ENCODE data around the gene RHBDL3.

The RHBDL3 gene

GRCh38 chr17:32335687-32336086 lies 70.1 kb downstream of the RHBDL3 start:
- no peak for DNase-seq
- H3K27ac ChIP-seq (ENCODE audit: insufficient read depth, low read length, poor library complexity, severe bottlenecking): no peak overlapping the region

DNA sequence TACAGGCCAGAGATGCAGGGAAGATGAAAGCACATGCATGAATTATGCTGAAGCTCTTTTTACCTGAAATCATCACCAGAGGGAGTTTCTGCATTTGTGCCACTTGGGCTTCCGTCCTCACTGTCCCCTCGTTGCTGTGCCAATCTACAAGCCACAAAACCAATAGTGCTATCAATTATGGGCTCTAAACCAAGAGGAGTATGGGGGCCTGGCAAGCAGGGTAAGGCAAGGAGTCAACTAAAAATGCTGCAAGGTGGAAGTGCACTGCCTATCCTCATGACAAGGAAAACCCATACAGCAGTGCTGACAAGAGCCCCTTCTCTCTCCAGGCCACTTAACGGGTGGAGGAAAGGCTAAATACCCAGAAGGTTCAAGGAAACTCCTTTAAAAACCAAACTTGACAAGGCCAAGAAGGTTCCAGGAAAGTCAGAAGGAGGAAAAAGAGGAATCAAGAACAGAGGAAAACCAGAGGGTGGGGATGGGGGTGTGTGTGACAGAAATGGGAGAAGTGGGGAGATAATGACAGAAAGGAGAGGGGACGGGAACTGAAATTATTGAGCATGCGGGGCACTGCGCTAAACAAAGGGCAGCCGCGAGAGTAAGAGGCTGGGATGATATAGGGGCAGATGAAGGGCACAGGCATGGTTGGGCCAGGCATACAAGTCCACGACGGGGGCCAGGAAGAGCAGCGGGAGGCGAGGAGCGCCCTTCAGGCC lies 75.7 kb downstream of the RHBDL3 start:
- DNase-seq: peak; percentile 27 to 49 (median 34)
- H3K4me1 ChIP-seq (ENCODE audit: control insufficient read depth, insufficient read depth, low read length, poor library complexity, severe bottlenecking): peaks cover 6% of the 10 kb centered on the region
- H3K36me3 ChIP-seq (ENCODE audit: control insufficient read depth, insufficient read depth, low read length): peaks cover 25% of the 10 kb centered on the region
- H3K9me3 ChIP-seq (ENCODE audit: control insufficient read depth, low read length): no peaks in the 10 kb centered on the region
- H3K27me3 ChIP-seq (replicated peaks; ENCODE audit: control insufficient read depth, insufficient read depth, low read length, poor library complexity, severe bottlenecking): no peaks in the 10 kb centered on the region
- peak overlapping the region; percentile 70 for H3K4me3 ChIP-seq (ENCODE audit: insufficient read depth, low read depth, low read length, poor library complexity, severe bottlenecking)
- H3K27ac ChIP-seq (ENCODE audit: insufficient read depth, low read length, poor library complexity, severe bottlenecking): peak overlapping the region; percentile 70

More at GRCh38 chr17:32335687-32336086, 70.1 kb downstream of the RHBDL3 start:
- H3K4me3 ChIP-seq (ENCODE audit: insufficient read depth, low read depth, low read length, poor library complexity, severe bottlenecking): no peak overlapping the region
- peaks cover 2% of the 10 kb centered on the region for H3K4me1 ChIP-seq (ENCODE audit: control insufficient read depth, insufficient read depth, low read length, poor library complexity, severe bottlenecking)
- no peaks in the 10 kb centered on the region for H3K9me3 ChIP-seq (ENCODE audit: control insufficient read depth, low read length)
- H3K36me3 ChIP-seq (ENCODE audit: control insufficient read depth, insufficient read depth, low read length): peaks cover 39% of the 10 kb centered on the region
- no peaks in the 10 kb centered on the region for H3K27me3 ChIP-seq (replicated peaks; ENCODE audit: control insufficient read depth, insufficient read depth, low read length, poor library complexity, severe bottlenecking)

GRCh38 chr17:32341857-32342602 lies 76.4 kb downstream of the RHBDL3 start, which contains the start of gene C17orf75:
Gene C17orf75 (minus strand): TSS chr17:32342173. CDS start chr17:32342139, 34 bp downstream.
- Histone ChIP-seq H3K4me1 (ENCODE audit: control insufficient read depth, insufficient read depth, low read length, poor library complexity, severe bottlenecking) (peaks cover 6% of the 10 kb centered on the region), H3K27me3 (replicated peaks; ENCODE audit: control insufficient read depth, insufficient read depth, low read length, poor library complexity, severe bottlenecking) (no peaks in the 10 kb centered on the region), H3K9me3 (ENCODE audit: control insufficient read depth, low read length) (no peaks in the 10 kb centered on the region), H3K4me3 (ENCODE audit: insufficient read depth, low read depth, low read length, poor library complexity, severe bottlenecking) (peak within 1 kb of the TSS; percentile 70), H3K36me3 (ENCODE audit: control insufficient read depth, insufficient read depth, low read length) (peaks cover 20% of the 10 kb centered on the region), H3K27ac (ENCODE audit: insufficient read depth, low read length, poor library complexity, severe bottlenecking) (peak within 1 kb of the TSS; percentile 70)
- DNase-seq: peak; percentile 38 to 55 (median 47)

DNA sequence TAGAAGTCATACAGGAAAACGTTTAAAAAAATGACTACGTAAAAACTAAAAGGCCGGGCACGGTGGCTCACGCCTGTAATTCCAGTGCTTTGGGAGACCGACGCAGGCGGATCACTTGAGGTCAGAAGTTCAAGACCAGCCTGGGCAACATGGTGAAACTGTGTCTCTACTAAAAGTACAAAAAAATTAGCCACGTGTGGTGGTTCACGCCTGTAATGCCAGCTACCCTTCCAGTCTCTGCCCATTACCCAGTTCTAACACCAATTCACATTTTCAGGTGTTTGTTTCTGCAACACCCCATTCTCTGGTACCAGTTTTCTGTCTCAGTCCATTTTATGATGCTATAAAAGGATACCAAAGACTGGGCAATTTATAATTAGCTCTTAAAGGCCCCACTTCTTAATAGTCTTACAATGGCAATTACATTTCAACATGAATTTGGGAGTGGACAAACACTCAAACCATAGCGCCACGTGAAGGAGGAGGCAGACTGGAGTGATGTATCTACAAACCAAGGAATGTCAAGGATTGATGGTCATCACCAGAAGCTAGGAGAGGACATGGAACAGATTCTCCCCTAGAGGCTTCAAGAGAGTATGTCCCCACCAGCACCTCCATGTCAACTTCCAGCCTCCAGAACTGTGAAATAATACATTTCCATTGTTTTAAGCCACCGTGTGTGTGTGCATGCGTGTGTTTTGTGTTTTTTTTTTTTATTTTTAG lies 77.1 kb downstream of the RHBDL3 start:
- Histone ChIP-seq H3K4me3 (ENCODE audit: insufficient read depth, low read depth, low read length, poor library complexity, severe bottlenecking) (no peak overlapping the region), H3K27ac (ENCODE audit: insufficient read depth, low read length, poor library complexity, severe bottlenecking) (no peak overlapping the region), H3K27me3 (replicated peaks; ENCODE audit: control insufficient read depth, insufficient read depth, low read length, poor library complexity, severe bottlenecking) (no peaks in the 10 kb centered on the region), H3K36me3 (ENCODE audit: control insufficient read depth, insufficient read depth, low read length) (peaks cover 19% of the 10 kb centered on the region), H3K9me3 (ENCODE audit: control insufficient read depth, low read length) (no peaks in the 10 kb centered on the region), H3K4me1 (ENCODE audit: control insufficient read depth, insufficient read depth, low read length, poor library complexity, severe bottlenecking) (peaks cover 6% of the 10 kb centered on the region)
- DNase-seq: no peak

DNA sequence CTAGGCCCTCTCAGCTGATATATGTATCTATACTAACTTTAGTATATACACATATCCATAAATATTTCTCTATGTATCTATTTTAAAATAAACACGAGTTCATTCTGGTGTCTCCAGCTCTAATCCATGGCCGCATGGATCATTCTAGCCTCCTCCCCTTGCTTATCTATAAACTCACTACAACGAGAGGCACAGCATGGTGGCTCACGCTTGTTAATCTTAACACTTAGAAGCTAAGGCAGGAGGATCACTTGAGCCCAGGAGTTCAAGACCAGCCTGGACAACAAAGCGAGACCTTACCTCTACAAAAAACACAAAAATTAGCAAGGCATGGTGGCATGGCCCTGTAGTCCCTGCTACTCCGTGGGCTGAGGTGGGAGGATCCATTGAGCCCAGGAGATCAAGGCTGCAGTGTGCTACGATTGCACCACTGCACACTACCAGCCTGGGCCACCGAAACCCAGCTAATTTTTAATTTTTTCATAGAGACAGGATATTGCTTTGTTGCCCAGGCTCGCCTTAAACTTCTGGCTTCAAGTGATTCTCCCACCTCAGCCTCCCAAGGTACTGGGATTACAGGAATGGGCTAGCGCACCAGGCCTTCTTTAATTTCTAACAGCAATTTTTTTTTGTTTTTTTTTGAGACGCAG lies 80.4 kb downstream of the RHBDL3 start:
- Histone ChIP-seq H3K36me3 (ENCODE audit: control insufficient read depth, insufficient read depth, low read length) (no peaks in the 10 kb centered on the region), H3K27ac (ENCODE audit: insufficient read depth, low read length, poor library complexity, severe bottlenecking) (no peak overlapping the region), H3K4me1 (ENCODE audit: control insufficient read depth, insufficient read depth, low read length, poor library complexity, severe bottlenecking) (peaks cover 9% of the 10 kb centered on the region), H3K27me3 (replicated peaks; ENCODE audit: control insufficient read depth, insufficient read depth, low read length, poor library complexity, severe bottlenecking) (no peaks in the 10 kb centered on the region), H3K9me3 (ENCODE audit: control insufficient read depth, low read length) (no peaks in the 10 kb centered on the region), H3K4me3 (ENCODE audit: insufficient read depth, low read depth, low read length, poor library complexity, severe bottlenecking) (no peak overlapping the region)
- no peak for DNase-seq

- H3K4me3 ChIP-seq (ENCODE audit: insufficient read depth, low read depth, low read length, poor library complexity, severe bottlenecking): no peak overlapping the region
- no peak overlapping the region for H3K27ac ChIP-seq (ENCODE audit: insufficient read depth, low read length, poor library complexity, severe bottlenecking)
These were observed 82.8 kb downstream of the RHBDL3 start for GRCh38 chr17:32348483-32348800.

DNA sequence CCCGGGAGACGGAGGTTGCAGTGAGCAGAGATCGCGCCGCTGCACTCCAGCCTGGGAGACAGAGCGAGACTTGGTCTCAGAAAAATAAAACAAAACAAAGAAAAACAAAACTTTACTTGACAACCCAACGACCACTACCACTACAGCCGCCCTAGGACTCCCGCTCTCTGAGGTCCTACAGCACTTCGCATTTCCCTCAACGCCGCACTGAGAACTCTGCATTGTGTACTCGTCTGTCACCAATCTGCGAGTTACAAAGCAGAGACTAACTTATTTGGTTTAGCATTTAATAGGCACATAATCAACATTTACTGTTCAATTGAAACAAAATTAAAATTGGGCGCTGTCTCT lies 83.8 kb downstream of the RHBDL3 start:
- H3K27ac ChIP-seq (ENCODE audit: insufficient read depth, low read length, poor library complexity, severe bottlenecking): peak overlapping the region; percentile 98
- peaks cover 27% of the 10 kb centered on the region for H3K4me1 ChIP-seq (ENCODE audit: control insufficient read depth, insufficient read depth, low read length, poor library complexity, severe bottlenecking)
- peaks cover 5% of the 10 kb centered on the region for H3K36me3 ChIP-seq (ENCODE audit: control insufficient read depth, insufficient read depth, low read length)
- no peak for DNase-seq
- no peaks in the 10 kb centered on the region for H3K9me3 ChIP-seq (ENCODE audit: control insufficient read depth, low read length)
- H3K4me3 ChIP-seq (ENCODE audit: insufficient read depth, low read depth, low read length, poor library complexity, severe bottlenecking): peak overlapping the region; percentile 99
- H3K27me3 ChIP-seq (replicated peaks; ENCODE audit: control insufficient read depth, insufficient read depth, low read length, poor library complexity, severe bottlenecking): no peaks in the 10 kb centered on the region

More at GRCh38 chr17:32348483-32348800, 82.8 kb downstream of the RHBDL3 start:
- no peaks in the 10 kb centered on the region for H3K27me3 ChIP-seq (replicated peaks; ENCODE audit: control insufficient read depth, insufficient read depth, low read length, poor library complexity, severe bottlenecking)
- H3K36me3 ChIP-seq (ENCODE audit: control insufficient read depth, insufficient read depth, low read length): no peaks in the 10 kb centered on the region
- no peaks in the 10 kb centered on the region for H3K9me3 ChIP-seq (ENCODE audit: control insufficient read depth, low read length)
- DNase-seq: no peak
- H3K4me1 ChIP-seq (ENCODE audit: control insufficient read depth, insufficient read depth, low read length, poor library complexity, severe bottlenecking): peaks cover 20% of the 10 kb centered on the region

GRCh38 chr17:32349854-32350665 lies 84.4 kb downstream of the RHBDL3 start, which contains the start of gene ZNF207:
Gene ZNF207 (plus strand): TSS chr17:32350157. CDS start chr17:32350286, 129 bp downstream.
- peaks cover 31% of the 10 kb centered on the region for H3K4me1 ChIP-seq (ENCODE audit: control insufficient read depth, insufficient read depth, low read length, poor library complexity, severe bottlenecking)
- peak within 1 kb of the TSS; percentile 98 for H3K27ac ChIP-seq (ENCODE audit: insufficient read depth, low read length, poor library complexity, severe bottlenecking)

More at GRCh38 chr17:32349854-32350665, 84.4 kb downstream of the RHBDL3 start, which contains the start of gene ZNF207:
- no peaks in the 10 kb centered on the region for H3K9me3 ChIP-seq (ENCODE audit: control insufficient read depth, low read length)
- peaks cover 8% of the 10 kb centered on the region for H3K36me3 ChIP-seq (ENCODE audit: control insufficient read depth, insufficient read depth, low read length)
- H3K27me3 ChIP-seq (replicated peaks; ENCODE audit: control insufficient read depth, insufficient read depth, low read length, poor library complexity, severe bottlenecking): no peaks in the 10 kb centered on the region
- peak within 1 kb of the TSS; percentile 99 for H3K4me3 ChIP-seq (ENCODE audit: insufficient read depth, low read depth, low read length, poor library complexity, severe bottlenecking)
- DNase-seq: peak; percentile 90 to 93 (median 91)
